Left lung (tissue), 10 donors: ENCODE measurements around the gene SPATA46. TPM values are rescaled to one million over a fixed set of nuclear protein-coding genes. Genes with fewer than 3 reads are reported as not detected.

Experiments used
- ATAC-seq: fragments of 200-7000 bp; cut with Tn5 transposase; one replicate; pipeline ENCODE4 v1.9.1; 2020; ENCODE audit warnings: moderate library complexity
- DNase-seq, 4 donors: peaks; one replicate each; pipeline ENCODE4 v3.0.0-alpha.2; 2013 to 2020
- H3K27ac ChIP-seq, 2 donors: fragments of 200-600 bp; sonication (generic) in 1 of 2; one replicate each; pipeline versions ENCODE4 v1.5.0 to v1.8.0; 2020 to 2021
- H3K27me3 ChIP-seq, 2 donors: fragments of 200-600 bp; sonication (generic) in 1 of 2; one replicate each; pipeline versions ENCODE4 v1.5.0 to v1.8.0; 2020 to 2021
- H3K36me3 ChIP-seq, 2 donors: fragments of 200-600 bp; sonication (generic) in 1 of 2; one replicate each; pipeline versions ENCODE4 v1.5.0 to v1.8.0; 2020 to 2021
- H3K4me1 ChIP-seq, 2 donors: fragments of 200-600 bp; one replicate each; pipeline ENCODE4 v1.8.0; 2021
- H3K4me3 ChIP-seq, 2 donors: fragments of 200-600 bp; sonication (generic) in 1 of 2; one replicate each; pipeline versions ENCODE4 v1.5.0 to v1.8.0; 2020 to 2021; ENCODE audit warnings: mild to moderate bottlenecking in 1 of 2
- H3K9me3 ChIP-seq, 2 donors: fragments of 200-600 bp; sonication (generic) in 1 of 2; one replicate each; pipeline versions ENCODE4 v1.5.0 to v1.8.0; 2020 to 2021
- CTCF ChIP-seq, 2 donors: fragments of 200-600 bp; sonication (generic) in 1 of 2; IDR thresholded peaks; one replicate each; pipeline versions ENCODE4 v1.5.0 to v1.8.0; 2021; ENCODE audit warnings: antibody characterized with exemption in 2 of 2
- intact Hi-C, 2 donors: fragments of 100-400 bp; cut with DNase I; formaldehyde crosslinking; loops; one replicate each; pipeline versions ENCODE4 v1.11.2 to v1.14.2; 2022
- polyA plus RNA-seq, 6 donors: library from polyadenylated mRNA; unstranded; fragments of 120-200 nt; gene quantifications; one replicate each; pipeline ENCODE4 v1.2.1, GENCODE V29; 2013; ENCODE audit not compliant: insufficient read length in 6 of 6
- total RNA-seq, 2 donors: library from RNA; stranded (reverse); fragmentation: NEBNext Ultra II Directional; extraction: Animal tissue kit (Norgen Biotek cat#: 25700); gene quantifications; one replicate each; pipeline ENCODE4 v1.2.1, GENCODE V29; 2021
- donor health status: DM: no; HTN: yes; CAD: no.
- donor health status: DM: no; HTN: no; CAD: no.

Gene SPATA46
- total and polyA plus RNA-seq, 8 donors = 0.47 to 1.1 (median 0.73) TPM; not detected in 2

GRCh38 chr1:162347281-162347680, 29.4 kb downstream of the SPATA46 start:
- Histone ChIP-seq H3K27ac (no peak overlapping the region), H3K4me1 (no peaks in the 10 kb centered on the region), H3K9me3 (no peaks in the 10 kb centered on the region), H3K27me3 (no peaks in the 10 kb centered on the region), H3K36me3 (no peaks in the 10 kb centered on the region), H3K4me3 (no peak overlapping the region)
- DNase-seq = no peak
- intact Hi-C loops = no loop called here
- no peak for ATAC-seq
- no peak for TF ChIP-seq CTCF (IDR thresholded peaks at IDR 0.05)

- Histone ChIP-seq H3K27me3 (no peaks in the 10 kb centered on the region), H3K9me3 (no peaks in the 10 kb centered on the region), H3K4me3 (no peak overlapping the region), H3K27ac (no peak overlapping the region), H3K36me3 (no peaks in the 10 kb centered on the region), H3K4me1 (no peaks in the 10 kb centered on the region)
- DNase-seq = no peak
- intact Hi-C loops = no loop called here
- no peak for ATAC-seq
- no peak for TF ChIP-seq CTCF (IDR thresholded peaks at IDR 0.05)
Measured at GRCh38 chr1:162343470-162343869, 33.2 kb downstream of the SPATA46 start.

GRCh38 chr1:162342452-162342983, 34.1 kb downstream of the SPATA46 start:
- intact Hi-C loops = no loop called here
- DNase-seq (no peak), ATAC-seq (no peak)
- no peaks in the 10 kb centered on the region for H3K9me3 ChIP-seq
- no peaks in the 10 kb centered on the region for H3K4me1 ChIP-seq
- H3K36me3 ChIP-seq = no peaks in the 10 kb centered on the region
- H3K4me3 ChIP-seq = no peak overlapping the region
- H3K27ac ChIP-seq = no peak overlapping the region
- no peaks in the 10 kb centered on the region for H3K27me3 ChIP-seq
- TF ChIP-seq CTCF (IDR thresholded peaks at IDR 0.05) = no peak

- TF ChIP-seq CTCF (IDR thresholded peaks at IDR 0.05) = no peak
- no peaks in the 10 kb centered on the region for H3K9me3 ChIP-seq
- no peaks in the 10 kb centered on the region for H3K36me3 ChIP-seq
- H3K4me1 ChIP-seq = peaks cover 0 to 4% of the 10 kb centered on the region in 2 donors
- H3K4me3 ChIP-seq = no peak overlapping the region
- intact Hi-C loops = no loop called here
- ATAC-seq (no peak), DNase-seq (no peak)
- H3K27me3 ChIP-seq = no peaks in the 10 kb centered on the region
- no peak overlapping the region for H3K27ac ChIP-seq
Measured at GRCh38 chr1:162336621-162337285, 39.9 kb downstream of the SPATA46 start.

- Histone ChIP-seq H3K36me3 (no peaks in the 10 kb centered on the region), H3K9me3 (no peaks in the 10 kb centered on the region), H3K27ac (no peak overlapping the region), H3K4me3 (no peak overlapping the region), H3K27me3 (no peaks in the 10 kb centered on the region), H3K4me1 (peaks cover 0 to 4% of the 10 kb centered on the region in 2 donors)
- intact Hi-C loops = no loop called here
- no peak for TF ChIP-seq CTCF (IDR thresholded peaks at IDR 0.05)
- ATAC-seq (no peak), DNase-seq (peak in 2 of 4 donors; percentile 7 to 28)
Measured at GRCh38 chr1:162335126-162335525, 41.5 kb downstream of the SPATA46 start.
